Ectodermal cell (in vitro differentiated cells): Measurements from ENCODE around the gene ROR2.

Experiments used
- H3K27ac ChIP-seq: 2 replicates; pipeline ENCODE4 v1.7.0; 2013; ENCODE audit warnings: mild to moderate bottlenecking, low read depth, low read length; ENCODE audit not compliant: insufficient read depth, poor library complexity, severe bottlenecking
- H3K27me3 ChIP-seq: 2 replicates; pipeline ENCODE4 v1.7.0; 2013; ENCODE audit warnings: mild to moderate bottlenecking, low read length; ENCODE audit not compliant: insufficient read depth, control insufficient read depth, poor library complexity, severe bottlenecking
- H3K36me3 ChIP-seq: one replicate; pipeline ENCODE4 v1.7.0; 2013; ENCODE audit warnings: low read length; ENCODE audit not compliant: control insufficient read depth, insufficient read depth
- H3K4me1 ChIP-seq: one replicate; pipeline ENCODE4 v1.7.0; 2013; ENCODE audit warnings: low read length; ENCODE audit not compliant: control insufficient read depth, insufficient read depth
- H3K4me3 ChIP-seq: 2 replicates; pipeline ENCODE4 v1.7.0; 2013; ENCODE audit warnings: low read depth, low read length, control low read depth; ENCODE audit not compliant: insufficient read depth
- H3K9me3 ChIP-seq: 2 replicates; pipeline ENCODE4 v1.7.0; 2013; ENCODE audit warnings: mild to moderate bottlenecking, low read length, moderate library complexity; ENCODE audit not compliant: control insufficient read depth
- WGBS, 2 experiments: methylation state at CpG; one replicate each; pipeline ENCODE4 v1.1.7; 2013; ENCODE audit warnings: missing lambda C conversion rate in 2 of 2; 5-methylcytosine and 5-hydroxymethylcytosine counted together

Gene ROR2

DNA sequence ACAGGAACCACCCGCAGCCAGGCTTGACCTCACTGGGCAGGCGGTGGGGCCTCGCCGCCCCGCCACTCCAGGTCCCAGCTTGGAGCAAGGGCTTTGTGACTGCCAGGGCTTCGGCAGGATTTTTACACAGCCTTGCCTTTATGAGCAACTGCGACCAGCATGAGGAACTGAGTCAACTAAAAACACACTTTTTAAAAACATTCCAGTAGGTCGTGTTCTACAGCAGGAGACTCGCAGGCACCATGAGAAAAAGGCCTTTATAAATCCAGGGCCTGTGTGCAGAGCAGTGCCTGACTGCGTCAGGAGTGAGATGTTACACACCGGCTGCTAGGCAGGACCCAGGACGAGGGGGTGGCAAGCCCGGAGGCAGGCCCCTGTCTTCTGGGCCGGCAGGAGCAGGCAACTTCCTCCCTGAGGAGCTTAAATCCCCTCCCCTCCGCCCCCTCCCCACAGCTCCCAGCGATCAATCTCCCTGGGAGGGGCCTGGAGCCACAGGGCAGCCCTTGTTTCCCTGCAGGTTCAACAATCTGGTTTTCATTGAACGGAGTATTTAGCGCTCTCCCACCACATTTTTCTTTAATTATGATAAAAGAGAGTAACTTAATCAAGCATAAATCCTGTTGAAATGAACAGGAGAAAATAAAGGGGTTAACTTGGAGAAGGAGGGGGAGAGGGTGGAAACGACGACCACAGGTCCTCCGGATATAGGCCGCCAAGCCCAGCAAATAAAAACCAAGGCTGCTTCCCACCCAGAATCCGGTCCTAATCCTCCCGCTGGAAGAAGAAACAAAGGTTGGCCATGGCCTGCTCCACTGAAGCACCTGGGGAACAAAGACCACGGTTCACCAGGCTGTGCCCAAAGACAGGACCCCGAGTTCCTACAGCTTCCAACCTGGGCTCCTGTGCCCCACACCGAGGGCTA is 92.5 kb downstream of the ROR2 start:
- Histone ChIP-seq H3K4me3 (no peak overlapping the region), H3K9me3 (no peaks in the 10 kb centered on the region), H3K27me3 (no peaks in the 10 kb centered on the region), H3K27ac (peak overlapping the region; percentile 59), H3K4me1 (peaks cover 46% of the 10 kb centered on the region), H3K36me3 (peaks cover 6% of the 10 kb centered on the region)
- WGBS, 2 experiments, result 42 to 46% methylated on average over 26 of the region's 27 CpGs

DNA sequence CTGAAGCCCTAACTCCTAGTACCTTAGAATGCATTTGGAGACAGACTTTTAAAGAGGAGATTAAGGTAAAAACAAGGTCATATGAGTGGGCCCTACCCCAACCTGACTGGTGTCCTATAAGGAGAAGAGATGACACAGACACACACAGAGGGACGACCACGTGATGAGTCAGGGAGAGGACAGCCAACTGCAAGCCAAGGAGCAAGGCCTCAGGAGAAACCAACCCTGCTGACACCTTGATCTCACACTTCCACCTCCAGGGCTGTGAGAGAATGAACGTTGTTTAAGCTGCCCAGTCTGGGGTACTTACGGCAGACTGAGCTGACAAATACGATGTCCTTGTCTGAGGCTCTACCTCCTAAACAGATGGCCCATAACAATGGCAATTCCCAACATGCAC is 93.6 kb downstream of the ROR2 start:
- H3K4me3 ChIP-seq, result no peak overlapping the region
- peaks cover 46% of the 10 kb centered on the region for H3K4me1 ChIP-seq
- peaks cover 6% of the 10 kb centered on the region for H3K36me3 ChIP-seq
- no peaks in the 10 kb centered on the region for H3K27me3 ChIP-seq
- no peaks in the 10 kb centered on the region for H3K9me3 ChIP-seq
- H3K27ac ChIP-seq, result no peak overlapping the region
- WGBS, 2 experiments, result 55 to 59% methylated on average over 5 of the region's 5 CpGs

DNA sequence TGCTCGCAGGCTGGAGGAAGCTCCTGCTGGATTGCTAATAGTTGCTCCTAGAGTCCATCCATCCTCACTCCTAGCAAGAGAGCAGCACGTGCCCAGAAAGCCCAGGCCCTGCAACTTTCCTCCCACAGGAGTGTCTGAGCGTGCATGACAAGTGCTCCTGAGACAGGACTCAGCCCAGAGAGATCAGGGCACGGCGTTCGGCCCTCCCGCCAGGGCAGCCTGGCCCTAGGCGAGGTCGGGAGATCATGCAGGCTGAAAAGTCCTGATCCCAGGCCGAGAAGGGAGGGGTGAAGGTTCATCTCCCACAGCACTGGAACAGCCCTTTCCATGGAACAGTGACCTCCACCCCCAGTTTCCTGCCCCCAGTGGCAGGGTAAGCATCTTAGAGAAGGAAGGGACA is 94.8 kb downstream of the ROR2 start:
- no peaks in the 10 kb centered on the region for H3K9me3 ChIP-seq
- H3K36me3 ChIP-seq, result peaks cover under 1% of the 10 kb centered on the region
- 81 to 83% methylated on average over 10 of the region's 10 CpGs for WGBS, 2 experiments
- H3K27ac ChIP-seq, result no peak overlapping the region
- peaks cover 46% of the 10 kb centered on the region for H3K4me1 ChIP-seq
- H3K27me3 ChIP-seq, result no peaks in the 10 kb centered on the region
- H3K4me3 ChIP-seq, result no peak overlapping the region

DNA sequence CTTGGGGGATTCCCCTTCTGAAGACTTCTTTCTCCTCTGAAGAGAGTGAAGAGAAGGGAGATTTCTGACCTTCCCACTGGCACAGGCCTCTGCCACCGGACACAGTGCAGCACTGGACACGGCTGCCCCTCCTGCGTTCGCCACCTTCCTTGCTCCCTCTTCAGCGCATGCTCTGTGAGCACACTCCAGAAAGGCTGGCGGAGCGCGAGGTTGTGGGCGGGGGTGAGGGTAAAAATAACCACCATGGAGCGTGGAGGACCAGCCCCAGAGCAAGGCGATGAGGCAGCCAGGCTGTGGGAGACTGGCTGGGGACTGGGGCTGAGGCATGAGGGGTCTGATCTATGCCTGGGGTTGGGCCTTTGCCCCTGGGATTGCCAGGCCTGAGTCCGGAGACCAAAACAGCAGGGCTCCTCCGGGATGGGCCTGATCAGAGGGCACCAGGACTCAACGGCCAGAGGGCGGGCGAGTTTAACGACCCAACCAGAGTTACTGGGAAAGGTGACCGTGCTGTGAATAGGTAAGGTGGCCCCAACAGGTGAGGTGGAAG is 97.2 kb downstream of the ROR2 start:
- Histone ChIP-seq H3K36me3 (no peaks in the 10 kb centered on the region), H3K27ac (no peak overlapping the region), H3K27me3 (no peaks in the 10 kb centered on the region), H3K4me1 (peaks cover 42% of the 10 kb centered on the region), H3K9me3 (no peaks in the 10 kb centered on the region), H3K4me3 (no peak overlapping the region)
- WGBS, 2 experiments, result 95 to 96% methylated on average over 18 of the region's 18 CpGs

DNA sequence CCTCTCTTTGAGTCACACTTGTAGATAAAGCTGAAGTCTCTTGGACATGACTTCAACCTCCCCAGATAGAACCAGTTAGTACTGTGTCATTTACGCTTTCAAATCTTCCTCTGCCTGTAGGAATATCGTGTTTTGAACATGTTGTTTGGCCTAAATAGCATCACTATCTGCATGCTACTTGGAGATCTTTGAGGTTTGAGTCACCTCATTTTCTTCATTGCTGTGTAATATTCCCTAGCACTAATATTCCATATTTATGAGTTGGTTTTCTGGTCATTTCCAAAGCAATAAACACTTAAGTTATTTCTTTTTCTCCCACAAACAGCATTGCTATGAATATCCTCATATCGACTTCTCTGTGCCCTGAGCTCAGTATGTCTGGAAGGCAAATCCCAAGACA is 100.3 kb downstream of the ROR2 start:
- H3K4me3 ChIP-seq, result no peak overlapping the region
- H3K36me3 ChIP-seq, result no peaks in the 10 kb centered on the region
- H3K27me3 ChIP-seq, result no peaks in the 10 kb centered on the region
- WGBS, 2 experiments, result 88 to 98% methylated on average over 3 of the region's 3 CpGs
- peaks cover 40% of the 10 kb centered on the region for H3K4me1 ChIP-seq
- H3K27ac ChIP-seq, result no peak overlapping the region
- no peaks in the 10 kb centered on the region for H3K9me3 ChIP-seq

DNA sequence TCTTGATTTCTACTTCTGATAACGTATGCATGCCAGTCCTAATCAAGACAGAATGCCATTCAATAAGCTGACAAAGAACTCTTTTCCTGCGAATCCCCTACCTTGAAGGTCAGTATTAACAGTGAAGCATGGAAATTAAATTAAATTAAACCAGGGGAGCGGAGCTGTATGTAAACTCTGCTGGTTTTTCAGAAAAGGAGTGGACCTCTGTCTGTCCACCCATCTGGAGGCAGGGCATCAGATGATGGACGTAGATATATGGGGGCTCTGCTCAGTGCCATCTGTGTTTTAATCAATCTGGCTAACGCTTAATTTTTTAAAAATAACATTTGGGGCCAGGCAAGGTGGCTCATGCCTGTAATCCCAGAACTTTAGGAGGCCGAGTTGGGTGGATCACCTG is 101.9 kb downstream of the ROR2 start:
- Histone ChIP-seq H3K27me3 (no peaks in the 10 kb centered on the region), H3K4me3 (no peak overlapping the region), H3K4me1 (peaks cover 54% of the 10 kb centered on the region), H3K36me3 (no peaks in the 10 kb centered on the region), H3K9me3 (no peaks in the 10 kb centered on the region), H3K27ac (no peak overlapping the region)
- WGBS, 2 experiments, result 94 to 95% methylated on average over 6 of the region's 6 CpGs

DNA sequence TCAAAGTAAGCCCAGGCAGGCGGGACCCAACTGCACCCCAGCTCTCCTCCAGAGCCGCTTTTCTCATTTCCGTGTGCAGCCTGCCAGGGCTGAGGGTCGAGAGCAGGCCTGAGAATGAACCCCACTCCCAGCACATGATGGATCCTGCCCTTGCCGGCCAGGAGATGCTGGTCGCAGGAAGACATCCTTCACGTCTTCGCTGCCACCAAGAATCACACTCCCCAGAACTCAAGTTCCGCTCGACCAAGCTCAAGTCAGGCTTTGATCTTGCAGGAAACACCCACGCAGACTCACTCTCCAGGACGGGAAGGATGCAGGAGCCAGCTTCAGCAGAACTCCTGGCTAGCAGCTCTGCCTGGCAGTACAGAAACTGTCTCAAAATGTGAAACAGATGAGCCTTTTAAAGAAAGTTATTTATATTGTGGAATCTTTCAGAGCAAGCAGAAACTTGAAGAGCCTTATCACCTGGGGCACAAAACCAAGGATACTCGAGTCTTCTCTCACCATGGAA is 102.4 kb downstream of the ROR2 start:
- Histone ChIP-seq H3K36me3 (no peaks in the 10 kb centered on the region), H3K9me3 (no peaks in the 10 kb centered on the region), H3K27ac (no peak overlapping the region), H3K4me1 (peaks cover 52% of the 10 kb centered on the region), H3K27me3 (no peaks in the 10 kb centered on the region), H3K4me3 (no peak overlapping the region)
- WGBS, 2 experiments, result 82 to 85% methylated on average over 13 of the region's 13 CpGs

DNA sequence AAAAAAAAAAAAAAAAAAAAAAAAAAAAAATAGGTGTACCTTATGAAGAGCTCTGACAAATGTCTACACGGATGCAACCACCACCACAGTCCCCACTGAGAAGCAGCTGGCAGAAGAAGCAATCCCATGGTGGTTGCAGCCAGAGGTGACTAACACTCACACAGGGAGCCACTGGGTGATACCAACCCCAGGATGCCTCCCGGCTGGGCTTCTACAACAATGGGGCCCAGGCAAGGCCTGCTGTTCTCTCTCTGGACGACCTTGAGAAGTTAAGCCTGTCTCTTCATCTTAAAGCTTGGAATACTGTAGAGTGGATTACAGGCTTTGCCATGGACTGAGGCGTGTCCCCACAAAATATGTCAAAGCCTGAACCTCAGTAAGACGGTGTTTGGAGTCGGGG is 104.1 kb downstream of the ROR2 start:
- Histone ChIP-seq H3K9me3 (no peaks in the 10 kb centered on the region), H3K4me1 (peaks cover 63% of the 10 kb centered on the region), H3K27me3 (no peaks in the 10 kb centered on the region), H3K36me3 (no peaks in the 10 kb centered on the region), H3K4me3 (no peak overlapping the region), H3K27ac (no peak overlapping the region)
- WGBS, 2 experiments, result 95 to 96% methylated on average over 6 of the region's 6 CpGs

DNA sequence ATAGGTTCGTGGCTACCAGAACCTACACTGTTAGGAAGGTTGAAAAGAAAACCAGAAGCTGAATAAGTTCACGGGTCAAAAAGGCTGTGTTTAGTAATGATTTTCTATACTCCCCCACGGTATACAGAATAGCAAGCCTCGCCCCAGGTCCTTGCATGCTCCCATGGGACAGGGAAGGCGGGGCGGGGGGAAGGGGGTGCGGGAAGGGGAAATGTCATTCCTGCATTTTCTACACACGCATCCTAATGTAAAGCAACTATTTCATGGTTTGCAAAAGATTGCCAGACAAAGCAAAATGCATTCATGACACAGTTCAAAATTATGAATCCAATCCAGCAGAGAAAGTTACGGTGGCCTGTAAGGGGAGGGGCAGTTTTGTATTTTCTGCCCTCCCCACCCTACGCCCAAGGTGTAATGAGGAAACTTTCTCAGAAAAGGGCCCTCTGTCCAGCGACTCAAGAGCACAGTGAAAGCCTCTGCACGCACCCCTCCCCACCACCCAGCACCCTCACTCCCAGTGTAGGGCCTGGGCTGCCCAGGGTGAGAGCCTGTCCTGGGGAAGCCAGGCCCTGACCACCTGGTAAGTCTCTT is 105.2 kb downstream of the ROR2 start:
- Histone ChIP-seq H3K36me3 (no peaks in the 10 kb centered on the region), H3K9me3 (no peaks in the 10 kb centered on the region), H3K4me1 (peaks cover 63% of the 10 kb centered on the region), H3K4me3 (no peak overlapping the region), H3K27ac (no peak overlapping the region), H3K27me3 (no peaks in the 10 kb centered on the region)
- WGBS, 2 experiments, result 82 to 92% methylated on average over 11 to 12 of the region's 12 CpGs

DNA sequence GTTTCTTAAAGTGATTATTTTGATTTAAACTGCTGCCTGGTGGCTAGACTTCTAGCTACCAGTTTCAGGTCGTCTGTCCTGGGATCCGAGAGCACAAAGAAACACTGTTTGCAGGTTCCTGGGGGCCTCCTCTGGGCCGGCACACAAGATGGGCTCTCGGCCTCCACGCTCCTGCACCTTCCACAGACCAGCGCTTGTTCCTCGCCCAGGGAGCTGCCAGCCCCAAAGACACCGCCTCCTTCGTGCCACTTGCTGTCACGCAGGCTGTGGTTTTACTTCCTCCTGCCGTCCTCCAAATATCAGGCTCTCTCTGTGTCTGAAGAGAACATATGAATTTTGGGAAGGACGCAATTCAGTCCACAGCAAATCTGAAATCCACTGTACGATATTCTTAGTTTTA is 105.8 kb downstream of the ROR2 start:
- WGBS, 2 experiments, result 65 to 66% methylated on average over 13 of the region's 13 CpGs
- H3K4me3 ChIP-seq, result no peak overlapping the region
- H3K9me3 ChIP-seq, result no peaks in the 10 kb centered on the region
- no peaks in the 10 kb centered on the region for H3K27me3 ChIP-seq
- H3K4me1 ChIP-seq, result peaks cover 63% of the 10 kb centered on the region
- H3K36me3 ChIP-seq, result no peaks in the 10 kb centered on the region
- peak overlapping the region; percentile 61 for H3K27ac ChIP-seq
